Measurements from ENCODE around the gene URB2. TPM values are rescaled to one million over a fixed set of nuclear protein-coding genes. Genes with fewer than 3 reads are reported as not detected.
"Not testable (repeated sequence)": the region's sequence is repeated elsewhere in the genome, so short reads cannot be mapped to it uniquely, and the experiment has no call there.

URB2 gene
- total RNA-seq, 4 donors from 2014 or later: 6.4 to 14.9 (median 7.1) TPM

- intact Hi-C loops (cut with DNase I): no loop called here
- Histone ChIP-seq H3K27ac (no peak overlapping the region), H3K36me3 (no peaks in the 10 kb centered on the region), H3K9me3 (no peaks in the 10 kb centered on the region), H3K4me3 (replicated peaks in 1 of 3) (no peak overlapping the region), H3K4me1 (no peaks in the 10 kb centered on the region), H3K27me3 (no peaks in the 10 kb centered on the region)
- TF ChIP-seq CTCF (IDR thresholded peaks at IDR 0.05) (no peak), POLR2A (IDR thresholded peaks at IDR 0.05) (no peak)
- 73 to 84% methylated on average over 2 of the region's 2 CpGs for WGBS, 2 donors
- DNase-seq: no peak
Observed at GRCh38 chr1:229704157-229704556, 78.1 kb downstream of the URB2 start.

GRCh38 chr1:229705152-229705551 is 79.1 kb downstream of the URB2 start:
- H3K9me3 ChIP-seq; H3K36me3 ChIP-seq; H3K4me1 ChIP-seq; intact Hi-C loops (cut with DNase I); H3K4me3 ChIP-seq (replicated peaks in 1 of 3); H3K27ac ChIP-seq; H3K27me3 ChIP-seq; DNase-seq: not testable (repeated sequence)
- WGBS, 2 donors: 86 to 90% methylated on average over 2 of the region's 2 CpGs

GRCh38 chr1:229707127-229707526 is 81.1 kb downstream of the URB2 start:
- DNase-seq; intact Hi-C loops (cut with DNase I): not testable (repeated sequence)

GRCh38 chr1:229709500-229710013 is 83.5 kb downstream of the URB2 start:
- TF ChIP-seq POLR2A (IDR thresholded peaks at IDR 0.05): no peak
- TF ChIP-seq CTCF (IDR thresholded peaks at IDR 0.05): no peak
- H3K27ac ChIP-seq: no peak overlapping the region
- H3K4me3 ChIP-seq (replicated peaks in 1 of 3): no peak overlapping the region
- no peaks in the 10 kb centered on the region for H3K4me1 ChIP-seq
- no peaks in the 10 kb centered on the region for H3K27me3 ChIP-seq
- no peak for DNase-seq
- H3K9me3 ChIP-seq: no peaks in the 10 kb centered on the region
- no peaks in the 10 kb centered on the region for H3K36me3 ChIP-seq
- intact Hi-C loops (cut with DNase I): no loop called here
- 78 to 82% methylated on average over 6 of the region's 6 CpGs for WGBS, 2 donors

More at GRCh38 chr1:229707127-229707526, 81.1 kb downstream of the URB2 start:
- H3K4me1 ChIP-seq; H3K4me3 ChIP-seq (replicated peaks in 1 of 3); H3K9me3 ChIP-seq; H3K27ac ChIP-seq; H3K27me3 ChIP-seq; H3K36me3 ChIP-seq: not testable (repeated sequence)
- 81% methylated on average over 6 of the region's 6 CpGs for WGBS, 2 donors

Other genes starting within 250 kb of the URB2 start
- under 1 TPM in 2 of 4 donors, not detected in 2; 0.33 to 0.40 TPM for gene ACTA1, start 192.2 kb upstream of the URB2 start, total RNA-seq
- 10 to 100 TPM; 29.6 to 40.7 (median 37.3) TPM for gene NUP133, start 117.9 kb upstream of the URB2 start, total RNA-seq
- gene ABCB10, start 67.5 kb upstream of the URB2 start, total RNA-seq: 10 to 100 TPM; 13.7 to 22.6 (median 17.8) TPM
- gene TAF5L, start 125 bp upstream of the URB2 start, total RNA-seq: 10 to 100 TPM; 14.9 to 26.1 (median 18.4) TPM